ENCODE results near the gene MPPE1. TPM values are rescaled to one million over a fixed set of nuclear protein-coding genes. Genes with fewer than 3 reads are reported as not detected.

The MPPE1 gene
- total and polyA plus RNA-seq, 10 of the 15 experiments (the other 5 are each of a cell fraction or from before 2014, with no cell fraction given): 13.8 to 34.5 (median 27.6) TPM

DNA sequence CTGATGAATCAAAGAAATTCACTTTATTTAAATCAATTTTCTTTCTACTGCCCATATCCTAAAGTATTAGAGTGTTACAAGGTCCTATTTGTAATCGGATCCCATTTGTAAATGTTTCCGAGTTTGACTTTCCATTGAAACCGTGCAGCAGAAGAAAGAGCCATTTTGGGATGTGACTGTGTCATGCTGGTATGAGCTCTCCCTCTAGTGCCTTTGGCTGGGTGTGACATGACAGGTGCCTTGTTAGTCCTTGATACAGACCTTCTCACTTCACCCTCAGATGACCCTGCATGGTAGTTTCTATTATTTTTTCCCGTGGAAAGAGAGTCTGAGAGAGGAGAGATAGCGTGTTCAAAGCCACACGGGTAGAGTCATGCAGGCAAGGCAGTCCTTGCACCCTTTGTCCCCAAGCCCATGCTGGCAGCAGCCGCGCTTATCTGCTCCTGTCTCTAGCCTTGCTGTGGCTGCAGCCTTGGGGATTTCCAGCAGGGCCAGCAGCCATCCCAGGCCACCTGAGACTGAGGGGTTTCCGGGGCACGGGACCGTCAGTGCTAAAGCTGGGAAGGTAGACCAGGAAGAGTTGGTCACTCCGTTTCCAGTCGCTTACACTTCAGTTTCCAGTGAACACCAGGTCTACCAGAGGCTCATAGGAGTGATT, 35.5 kb downstream of the MPPE1 start:
- Histone ChIP-seq H3K79me2 (ENCODE audit: control insufficient read depth, insufficient read depth, low read length) (no peaks in the 10 kb centered on the region), H2AFZ (ENCODE audit: control insufficient read depth, low read depth, low read length) (no peak overlapping the region), H3K9me3 (replicated peaks; ENCODE audit: control insufficient read depth, insufficient read depth, low read length) (no peaks in the 10 kb centered on the region), H3K9ac (ENCODE audit: control insufficient read depth, insufficient read depth, low read length) (no peak overlapping the region), H4K20me1 (ENCODE audit: control insufficient read depth, insufficient read depth) (no peaks in the 10 kb centered on the region), H3K4me3 (no peak overlapping the region), H3K36me3 (ENCODE audit: control insufficient read depth in 2 of 2, insufficient read depth in 2 of 2, low read length in 1 of 2) (no peaks in the 10 kb centered on the region), H3K4me1 (ENCODE audit: control insufficient read depth, insufficient read depth, low read length) (no peaks in the 10 kb centered on the region), H3K4me2 (ENCODE audit: control insufficient read depth, insufficient read depth) (no peak overlapping the region), H3K27me3 (replicated peaks in 1 of 2; ENCODE audit: control insufficient read depth in 2 of 2, insufficient read depth in 2 of 2, low read length in 1 of 2) (no peaks in the 10 kb centered on the region), H3K27ac (ENCODE audit: control insufficient read depth, insufficient read depth) (no peak overlapping the region)
- ATAC-seq: peak; percentile 76
- TF ChIP-seq SMC3 (IDR thresholded peaks at IDR 0.05; ENCODE audit: borderline replicate concordance, low read length) (peak; percentile 31), ASH2L (IDR thresholded peaks at IDR 0.05; ENCODE audit: borderline replicate concordance, low read depth) (no peak), YY1 (IDR thresholded peaks at IDR 0.05; ENCODE audit: low read depth, low read length) (0 out of 2 replicates have a peak, but pooled peaks have one; percentile 41), RAD21 (IDR thresholded peaks at IDR 0.05; ENCODE audit: insufficient read depth, low read depth, low read length) (peak; percentile 54), SRF (IDR thresholded peaks at IDR 0.05; ENCODE audit: low read depth in 2 of 2, low read length in 2 of 2) (no peak), TBL1XR1 (IDR thresholded peaks at IDR 0.05; ENCODE audit: low read depth, low read length) (no peak)
- TF ChIP-seq, protein P1, sequence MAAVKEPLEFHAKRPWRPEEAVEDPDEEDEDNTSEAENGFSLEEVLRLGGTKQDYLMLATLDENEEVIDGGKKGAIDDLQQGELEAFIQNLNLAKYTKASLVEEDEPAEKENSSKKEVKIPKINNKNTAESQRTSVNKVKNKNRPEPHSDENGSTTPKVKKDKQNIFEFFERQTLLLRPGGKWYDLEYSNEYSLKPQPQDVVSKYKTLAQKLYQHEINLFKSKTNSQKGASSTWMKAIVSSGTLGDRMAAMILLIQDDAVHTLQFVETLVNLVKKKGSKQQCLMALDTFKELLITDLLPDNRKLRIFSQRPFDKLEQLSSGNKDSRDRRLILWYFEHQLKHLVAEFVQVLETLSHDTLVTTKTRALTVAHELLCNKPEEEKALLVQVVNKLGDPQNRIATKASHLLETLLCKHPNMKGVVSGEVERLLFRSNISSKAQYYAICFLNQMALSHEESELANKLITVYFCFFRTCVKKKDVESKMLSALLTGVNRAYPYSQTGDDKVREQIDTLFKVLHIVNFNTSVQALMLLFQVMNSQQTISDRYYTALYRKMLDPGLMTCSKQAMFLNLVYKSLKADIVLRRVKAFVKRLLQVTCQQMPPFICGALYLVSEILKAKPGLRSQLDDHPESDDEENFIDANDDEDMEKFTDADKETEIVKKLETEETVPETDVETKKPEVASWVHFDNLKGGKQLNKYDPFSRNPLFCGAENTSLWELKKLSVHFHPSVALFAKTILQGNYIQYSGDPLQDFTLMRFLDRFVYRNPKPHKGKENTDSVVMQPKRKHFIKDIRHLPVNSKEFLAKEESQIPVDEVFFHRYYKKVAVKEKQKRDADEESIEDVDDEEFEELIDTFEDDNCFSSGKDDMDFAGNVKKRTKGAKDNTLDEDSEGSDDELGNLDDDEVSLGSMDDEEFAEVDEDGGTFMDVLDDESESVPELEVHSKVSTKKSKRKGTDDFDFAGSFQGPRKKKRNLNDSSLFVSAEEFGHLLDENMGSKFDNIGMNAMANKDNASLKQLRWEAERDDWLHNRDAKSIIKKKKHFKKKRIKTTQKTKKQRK (IDR thresholded peaks at IDR 0.05; ENCODE audit: low read depth, low read length): no peak
- TF ChIP-seq, protein P2, sequence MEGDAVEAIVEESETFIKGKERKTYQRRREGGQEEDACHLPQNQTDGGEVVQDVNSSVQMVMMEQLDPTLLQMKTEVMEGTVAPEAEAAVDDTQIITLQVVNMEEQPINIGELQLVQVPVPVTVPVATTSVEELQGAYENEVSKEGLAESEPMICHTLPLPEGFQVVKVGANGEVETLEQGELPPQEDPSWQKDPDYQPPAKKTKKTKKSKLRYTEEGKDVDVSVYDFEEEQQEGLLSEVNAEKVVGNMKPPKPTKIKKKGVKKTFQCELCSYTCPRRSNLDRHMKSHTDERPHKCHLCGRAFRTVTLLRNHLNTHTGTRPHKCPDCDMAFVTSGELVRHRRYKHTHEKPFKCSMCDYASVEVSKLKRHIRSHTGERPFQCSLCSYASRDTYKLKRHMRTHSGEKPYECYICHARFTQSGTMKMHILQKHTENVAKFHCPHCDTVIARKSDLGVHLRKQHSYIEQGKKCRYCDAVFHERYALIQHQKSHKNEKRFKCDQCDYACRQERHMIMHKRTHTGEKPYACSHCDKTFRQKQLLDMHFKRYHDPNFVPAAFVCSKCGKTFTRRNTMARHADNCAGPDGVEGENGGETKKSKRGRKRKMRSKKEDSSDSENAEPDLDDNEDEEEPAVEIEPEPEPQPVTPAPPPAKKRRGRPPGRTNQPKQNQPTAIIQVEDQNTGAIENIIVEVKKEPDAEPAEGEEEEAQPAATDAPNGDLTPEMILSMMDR (IDR thresholded peaks at IDR 0.05 in 2 of 3, conservative IDR thresholded peaks at IDR 0.05 in 1 of 3; ENCODE audit: control insufficient read depth in 2 of 3, extremely low read depth in 1 of 3, insufficient read depth in 1 of 3, low read depth in 3 of 3, low read length in 3 of 3): peak; percentile 28 to 50 (median 36); a peak in 4 of 6 replicates
- TF ChIP-seq, protein P3, sequence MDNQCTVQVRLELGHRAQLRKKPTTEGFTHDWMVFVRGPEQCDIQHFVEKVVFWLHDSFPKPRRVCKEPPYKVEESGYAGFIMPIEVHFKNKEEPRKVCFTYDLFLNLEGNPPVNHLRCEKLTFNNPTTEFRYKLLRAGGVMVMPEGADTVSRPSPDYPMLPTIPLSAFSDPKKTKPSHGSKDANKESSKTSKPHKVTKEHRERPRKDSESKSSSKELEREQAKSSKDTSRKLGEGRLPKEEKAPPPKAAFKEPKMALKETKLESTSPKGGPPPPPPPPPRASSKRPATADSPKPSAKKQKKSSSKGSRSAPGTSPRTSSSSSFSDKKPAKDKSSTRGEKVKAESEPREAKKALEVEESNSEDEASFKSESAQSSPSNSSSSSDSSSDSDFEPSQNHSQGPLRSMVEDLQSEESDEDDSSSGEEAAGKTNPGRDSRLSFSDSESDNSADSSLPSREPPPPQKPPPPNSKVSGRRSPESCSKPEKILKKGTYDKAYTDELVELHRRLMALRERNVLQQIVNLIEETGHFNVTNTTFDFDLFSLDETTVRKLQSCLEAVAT (IDR thresholded peaks at IDR 0.05): no peak
- WGBS (ENCODE audit: insufficient coverage, insufficient replicate concordance, low lambda C conversion rate, missing lambda C conversion rate): 40% methylated on average over 13 of the region's 13 CpGs
- no peak for DNase-seq (ENCODE audit: low read depth, low spot score)
- in situ Hi-C loops (cut with MboI): no loop called here
- POLR2A ChIA-PET: no interaction called here
- SMC1A ChIA-PET (ENCODE audit: uncharacterized antibody, unreplicated experiment): no interaction called here
- RAD21 ChIA-PET (ENCODE audit: unreplicated experiment): interaction anchor here (0.5 kb wide), 1 partner anchor 142 kb away, joined by 3 read pairs; no protein-coding TSS in a partner anchor
- CTCF ChIA-PET: no interaction called here
- intact Hi-C loops (cut with micrococcal nuclease; ENCODE audit: unreplicated experiment): loop anchor here (5.0 kb wide), 1 partner anchor 140 kb away; no protein-coding TSS in a partner anchor
- no TSS peak for BruUV-seq (replicated peaks)
- FAIRE-seq: no peak

All from GM12878 (cell line).